HG03460 (cell line): ENCODE results near the gene TRIM24.
"Not testable (repeated sequence)": the region's sequence is repeated elsewhere in the genome, so short reads cannot be mapped to it uniquely, and the experiment has no call there.

Experiments used
- ATAC-seq: cut with Tn5 transposase; IDR thresholded peaks from one replicate; pipeline ENCODE4 v1.9.1; 2021; ENCODE audit not compliant: unreplicated experiment

TRIM24 gene

DNA sequence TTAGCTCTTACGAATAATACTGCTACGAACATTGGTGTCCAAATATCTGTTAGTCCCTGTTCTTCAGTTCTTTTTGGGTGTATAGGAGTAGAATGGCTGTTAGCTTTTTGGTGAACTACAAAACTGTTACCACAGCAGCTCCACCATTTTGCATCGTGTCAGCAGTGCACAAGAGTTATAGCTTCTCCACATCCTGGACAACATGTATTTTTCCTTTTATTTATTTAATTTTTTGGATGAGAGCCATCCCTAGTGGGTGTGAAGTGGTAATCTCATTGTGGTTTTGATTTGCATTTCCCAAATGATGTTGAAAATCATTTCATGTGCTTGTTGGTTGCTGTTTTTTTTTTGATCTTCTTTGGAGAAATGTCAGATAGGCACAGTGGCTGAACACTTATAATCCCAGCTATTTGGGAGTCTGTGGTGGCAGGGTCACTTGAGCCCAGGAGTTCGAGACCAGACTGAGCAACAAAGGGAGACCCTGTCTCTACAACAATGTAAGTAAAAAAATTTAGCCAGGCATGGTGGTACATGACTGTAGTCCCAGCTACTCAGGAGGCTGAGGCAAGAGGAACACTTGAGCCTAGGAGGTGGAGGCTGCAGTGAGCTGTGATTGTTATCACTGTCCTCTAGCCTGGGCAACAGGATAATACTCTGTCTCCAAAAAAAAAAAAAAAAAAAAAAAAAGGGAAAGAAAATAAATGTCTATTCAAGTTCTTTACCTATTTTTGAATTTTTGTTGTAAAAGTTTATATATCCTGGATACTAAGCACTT lies 31.7 kb downstream of the TRIM24 start:
- no peak for ATAC-seq

GRCh38 chr7:138492423-138492822 lies 32.4 kb downstream of the TRIM24 start:
- no peak for ATAC-seq

DNA sequence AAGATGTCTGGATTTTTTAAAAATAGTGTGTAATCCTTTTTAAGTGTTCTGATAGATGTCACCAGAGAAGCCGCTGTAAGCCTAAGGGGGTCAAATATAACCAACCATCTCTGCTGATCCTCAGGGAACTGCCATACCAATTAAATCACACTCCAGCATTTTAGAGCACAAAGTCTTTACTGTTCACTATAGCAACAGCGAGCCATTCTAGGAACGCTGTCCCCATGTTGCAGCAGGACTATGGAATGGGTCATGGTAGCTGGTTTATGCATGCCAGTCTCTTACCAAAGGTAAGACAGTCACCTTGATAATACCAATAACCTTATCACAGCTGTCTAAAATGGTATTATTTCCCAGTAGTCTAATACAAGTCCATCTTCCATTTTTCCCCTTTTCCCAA lies 33.5 kb downstream of the TRIM24 start:
- no peak for ATAC-seq

DNA sequence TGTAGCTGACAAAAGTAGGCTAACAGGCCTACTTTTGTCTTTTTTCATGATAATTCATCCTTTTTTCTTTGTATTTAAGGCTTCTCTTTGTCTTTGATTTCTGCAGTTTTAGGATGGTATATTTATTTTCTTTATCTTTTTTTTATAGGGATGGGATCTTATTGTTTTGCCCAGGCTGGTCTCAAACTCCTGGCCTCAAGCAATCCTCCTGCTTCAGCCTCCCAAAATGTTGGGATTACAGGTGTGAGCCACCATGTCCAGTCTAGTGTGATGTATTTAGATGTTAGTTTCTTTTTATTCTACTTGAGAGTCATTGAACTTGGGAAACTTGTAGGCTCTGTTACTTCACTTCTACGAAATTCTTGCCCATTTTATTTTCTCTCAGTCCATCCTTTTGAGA lies 35.4 kb downstream of the TRIM24 start:
- ATAC-seq: no peak

DNA sequence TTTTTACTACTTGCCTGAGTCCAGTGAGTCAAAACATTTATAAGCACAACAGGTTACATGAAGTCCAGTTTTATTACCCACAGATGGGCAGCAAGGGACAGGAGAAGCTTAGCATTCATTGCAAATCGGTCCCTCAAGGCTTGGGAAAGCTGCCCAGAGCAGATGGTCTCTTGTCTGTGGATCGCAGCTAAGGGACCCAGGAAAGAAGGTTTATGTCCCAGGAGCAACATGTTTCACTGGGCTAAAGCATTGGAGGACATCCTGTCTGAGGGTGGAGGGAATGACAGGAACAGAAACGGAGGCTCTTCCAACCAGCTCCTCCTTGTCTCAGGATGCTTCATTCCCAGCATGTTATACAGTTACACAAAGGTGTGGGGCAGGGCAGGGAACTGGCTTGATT lies 39.3 kb downstream of the TRIM24 start:
- no peak for ATAC-seq

DNA sequence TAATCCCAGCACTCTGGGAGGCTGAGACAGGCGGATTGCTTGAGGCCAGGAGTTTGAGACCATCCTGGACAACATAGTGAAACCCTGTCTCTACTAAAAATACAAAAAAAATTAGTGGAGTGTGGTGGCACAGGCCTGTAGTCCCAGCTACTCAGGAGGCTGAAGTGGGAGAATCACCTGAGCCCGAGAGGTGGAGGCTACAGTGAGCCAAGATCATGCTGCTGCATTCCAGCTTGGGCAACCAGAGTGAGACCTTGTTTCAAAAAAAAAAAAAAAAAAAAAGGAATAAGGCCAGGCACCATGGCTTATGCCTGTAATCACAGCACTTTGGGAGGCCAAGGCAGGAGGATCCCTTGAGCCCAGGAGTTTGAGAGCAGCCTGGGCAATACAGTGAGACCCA lies 40.2 kb downstream of the TRIM24 start:
- ATAC-seq: not testable (repeated sequence)

GRCh38 chr7:138500892-138501291 lies 40.8 kb downstream of the TRIM24 start:
- ATAC-seq: no peak

DNA sequence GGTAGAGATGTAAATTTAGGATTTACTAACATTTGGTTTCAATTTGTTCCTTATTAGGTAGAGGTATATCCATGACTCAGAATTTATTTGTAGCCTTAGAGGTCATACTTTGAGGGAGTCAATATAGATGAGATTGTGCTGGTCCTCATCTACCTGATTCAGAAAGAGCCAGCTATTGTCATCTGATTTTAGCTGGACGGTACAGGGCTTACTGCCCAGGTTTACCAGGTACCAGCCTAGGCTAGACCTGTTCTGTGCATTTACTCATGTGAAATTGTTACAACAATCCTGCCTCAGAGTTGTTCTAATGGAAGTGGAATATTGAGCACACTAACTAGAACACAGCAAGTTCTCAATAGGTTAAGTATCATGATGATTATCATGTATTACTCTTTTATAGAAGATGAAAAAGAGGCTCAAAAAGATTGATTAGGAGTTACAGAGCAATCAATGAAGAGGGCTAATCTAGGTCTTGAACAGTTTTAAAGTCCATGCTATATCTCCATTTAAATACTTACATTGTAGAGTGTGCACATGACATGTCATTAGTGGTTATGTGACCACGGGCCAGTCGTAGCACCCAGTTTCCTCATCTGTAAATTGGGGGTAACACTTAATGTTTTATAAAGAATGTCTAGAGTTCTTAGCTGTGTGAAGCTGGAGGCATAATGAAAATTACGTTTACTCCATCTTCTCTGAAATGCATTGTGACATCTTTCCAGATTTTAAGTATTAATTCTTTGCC lies 42.1 kb downstream of the TRIM24 start:
- no peak for ATAC-seq

- no peak for ATAC-seq
These were observed 45.4 kb downstream of the TRIM24 start for GRCh38 chr7:138505361-138505873.

GRCh38 chr7:138506764-138507163 lies 46.7 kb downstream of the TRIM24 start:
- ATAC-seq: no peak

DNA sequence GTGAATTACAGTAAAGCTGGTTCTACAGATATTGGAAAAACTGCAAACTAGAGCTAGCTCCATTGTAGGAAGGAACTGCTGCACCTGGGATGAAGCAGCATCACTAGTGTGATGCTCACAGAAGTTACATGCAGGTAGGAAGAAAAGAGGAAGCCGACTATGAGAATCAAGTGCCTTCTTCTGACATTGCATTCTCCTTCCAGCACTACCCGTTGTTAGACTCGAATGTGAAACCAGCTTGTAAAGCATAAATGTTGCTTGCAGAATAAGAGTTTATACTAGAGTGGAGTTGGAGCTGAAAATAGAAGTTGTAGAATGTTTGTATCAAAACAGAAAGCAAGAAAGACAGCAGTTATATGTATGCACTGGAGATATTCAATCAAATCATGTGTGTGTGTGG lies 49.9 kb downstream of the TRIM24 start:
- ATAC-seq: no peak

DNA sequence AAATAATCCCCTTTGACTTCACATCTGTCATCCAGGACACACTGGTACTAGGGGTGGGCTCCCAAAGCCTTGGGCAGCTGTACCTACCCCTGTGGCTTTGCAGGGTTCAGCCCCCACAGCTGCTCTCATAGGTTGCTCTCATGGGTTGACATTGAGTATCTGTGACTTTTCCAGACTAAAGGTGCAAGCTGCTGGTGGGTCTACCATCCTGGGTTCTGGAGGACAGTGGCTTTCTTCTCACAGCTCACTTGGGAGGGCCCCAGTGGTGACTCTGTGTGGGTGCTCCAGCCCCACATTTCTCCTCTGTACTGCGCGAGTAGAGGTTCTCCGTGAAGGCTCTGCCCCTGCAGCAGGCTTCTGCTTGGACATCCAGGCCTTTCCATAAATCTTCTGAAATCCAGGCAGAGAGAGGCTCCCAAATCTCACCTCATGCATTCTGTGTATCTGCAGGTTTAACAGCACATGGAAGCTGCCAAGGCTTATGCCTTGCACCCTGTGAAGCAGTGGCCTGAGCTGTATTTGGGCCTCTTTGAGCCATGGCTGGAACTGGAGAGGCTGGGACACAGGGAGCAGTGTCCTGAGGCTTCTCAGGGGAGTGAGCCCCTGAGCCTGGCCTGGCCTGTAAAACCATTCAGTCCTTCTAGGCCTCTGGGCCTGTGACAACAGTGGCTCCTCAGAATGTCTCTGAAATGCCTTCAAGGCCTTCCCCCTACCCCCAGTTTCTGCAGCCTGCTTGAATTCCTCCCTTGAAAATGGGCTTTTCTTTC lies 52.2 kb downstream of the TRIM24 start:
- no peak for ATAC-seq

DNA sequence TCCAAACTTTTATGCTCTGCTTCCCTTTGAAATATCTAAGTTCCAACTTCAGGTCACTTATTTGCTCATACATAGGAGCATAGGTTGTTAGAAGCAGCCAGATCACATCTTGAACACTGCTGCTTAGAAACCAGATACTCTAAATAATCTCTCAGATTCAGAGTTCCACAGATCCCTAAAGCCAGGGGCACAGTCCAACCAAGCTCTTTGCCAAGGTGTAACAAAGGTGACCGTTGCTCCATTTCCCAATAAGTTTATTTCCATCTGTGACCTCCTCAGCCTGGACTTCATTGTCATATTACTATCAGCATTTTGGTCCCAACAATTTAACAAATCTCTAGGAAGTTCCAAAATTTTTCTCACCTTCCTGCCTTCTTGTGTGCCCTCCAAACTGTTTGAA lies 52.8 kb downstream of the TRIM24 start:
- no peak for ATAC-seq

- no peak for ATAC-seq
These were observed 53.3 kb downstream of the TRIM24 start for GRCh38 chr7:138513344-138513871.

DNA sequence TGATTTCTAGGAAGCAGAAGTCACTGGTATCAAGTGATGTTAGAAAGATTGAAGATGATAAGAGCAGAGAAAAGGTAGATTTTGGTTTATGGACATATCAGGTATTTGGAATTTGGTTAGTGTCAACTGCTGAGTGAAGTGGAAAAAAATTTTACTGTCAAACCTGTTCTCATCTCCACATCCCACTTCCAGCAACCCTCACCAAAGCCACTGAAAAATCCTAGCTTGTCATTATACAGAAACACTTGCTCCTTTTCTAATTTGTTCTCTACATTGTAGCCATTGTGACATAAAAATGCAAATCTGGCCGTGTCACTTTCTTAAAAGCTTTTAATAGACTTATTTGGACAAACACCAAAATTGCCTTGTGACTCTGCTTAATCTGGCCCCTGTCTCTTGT lies 54.0 kb downstream of the TRIM24 start:
- no peak for ATAC-seq

DNA sequence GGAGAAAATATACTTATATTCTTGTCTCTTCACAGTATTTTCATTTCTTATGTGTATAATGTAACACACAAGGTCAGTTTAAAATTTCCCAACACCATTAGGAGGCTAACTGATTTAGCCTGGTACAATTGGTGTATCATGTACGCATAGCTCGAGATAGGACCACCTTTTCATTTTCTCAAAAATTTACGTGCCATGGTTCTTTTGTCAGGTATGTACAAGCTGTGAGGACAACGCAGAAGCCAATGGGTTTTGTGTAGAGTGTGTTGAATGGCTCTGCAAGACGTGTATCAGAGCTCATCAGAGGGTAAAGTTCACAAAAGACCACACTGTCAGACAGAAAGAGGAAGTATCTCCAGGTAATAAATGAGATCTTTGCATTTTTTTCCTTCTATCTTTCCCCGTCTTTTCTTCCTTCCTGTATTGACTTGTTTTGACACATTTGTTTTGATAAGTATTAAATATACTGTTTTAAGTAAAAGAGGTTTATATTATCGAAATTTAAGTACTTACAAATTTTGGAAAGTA lies 55.0 kb downstream of the TRIM24 start:
- peak; percentile 66 for ATAC-seq

GRCh38 chr7:138519061-138519798 lies 59.2 kb downstream of the TRIM24 start:
- ATAC-seq: no peak

DNA sequence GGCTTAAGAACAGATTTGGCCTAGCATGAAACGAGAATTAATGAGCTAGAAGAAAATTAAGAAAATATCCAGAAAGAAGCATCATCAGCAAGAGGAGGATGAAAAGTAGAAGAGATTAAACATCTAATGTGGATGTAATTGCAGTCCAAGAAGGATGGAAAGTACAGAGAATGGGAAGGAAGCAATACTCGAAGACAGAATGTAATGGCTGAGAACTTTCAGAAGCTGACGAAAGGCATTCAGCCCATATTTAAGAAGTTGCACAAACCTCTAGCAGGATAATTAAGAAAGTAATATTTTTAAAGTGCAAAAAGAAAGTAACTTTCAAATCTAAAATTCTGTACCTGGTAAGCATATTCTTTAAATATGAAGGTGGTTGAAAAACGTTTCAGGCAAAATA lies 60.7 kb downstream of the TRIM24 start:
- ATAC-seq: no peak

GRCh38 chr7:138521837-138522461 lies 61.9 kb downstream of the TRIM24 start:
- ATAC-seq: no peak

DNA sequence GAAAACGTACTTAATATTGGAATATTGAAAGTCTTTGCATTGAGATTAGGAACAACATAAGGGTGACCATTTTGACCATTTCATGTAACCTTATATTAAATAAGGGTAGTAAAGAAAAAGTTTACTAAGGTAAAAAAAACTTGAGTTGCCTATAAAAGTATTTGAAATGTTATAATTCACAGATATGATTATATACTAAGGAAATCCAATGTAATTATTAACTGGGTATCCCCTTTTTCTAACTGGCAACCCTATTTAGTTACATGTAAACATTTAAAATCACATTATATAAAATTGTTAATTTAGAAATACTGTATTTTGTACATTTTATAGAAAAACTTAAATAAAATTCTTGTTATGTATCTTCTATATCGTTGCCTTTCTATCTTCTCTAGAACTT lies 64.2 kb downstream of the TRIM24 start:
- ATAC-seq: no peak
